H9 (cell line): ENCODE results near the gene OR1K1. TPM values are rescaled to one million over a fixed set of nuclear protein-coding genes. Genes with fewer than 3 reads are reported as not detected.

Experiments used
- DNase-seq: peaks from one replicate; pipeline ENCODE4 v3.0.0-alpha.2; 2017
- H2AFZ ChIP-seq: one replicate; pipeline ENCODE4 v1.6.1; 2013; ENCODE audit warnings: mild to moderate bottlenecking, low read length, control low read depth, moderate library complexity
- H2AK5ac ChIP-seq: 2 replicates; pipeline ENCODE4 v1.6.1; 2013; ENCODE audit warnings: low read length, control low read depth, mixed read lengths; ENCODE audit not compliant: insufficient read length
- H2BK120ac ChIP-seq: one replicate; pipeline ENCODE4 v1.6.1; 2013; ENCODE audit warnings: low read depth, mild to moderate bottlenecking, low read length, control low read depth, inconsistent platforms; ENCODE audit not compliant: poor library complexity, severe bottlenecking
- H2BK12ac ChIP-seq: 2 replicates; pipeline ENCODE4 v1.6.1; 2013; ENCODE audit warnings: low read length, control low read depth, mixed read lengths, low read depth; ENCODE audit not compliant: insufficient read length
- H2BK15ac ChIP-seq: 2 replicates; pipeline ENCODE4 v1.6.1; 2013; ENCODE audit warnings: low read depth, low read length, control low read depth
- H2BK20ac ChIP-seq: one replicate; pipeline ENCODE4 v1.6.1; 2013; ENCODE audit warnings: low read depth, mild to moderate bottlenecking, low read length, control low read depth, inconsistent platforms; ENCODE audit not compliant: poor library complexity, severe bottlenecking
- H2BK5ac ChIP-seq: 2 replicates; pipeline ENCODE4 v1.6.1; 2013; ENCODE audit warnings: low read length, control low read depth, mixed read lengths; ENCODE audit not compliant: insufficient read length
- H3K14ac ChIP-seq: 2 replicates; pipeline ENCODE4 v1.6.1; 2013; ENCODE audit warnings: low read length, control low read depth; ENCODE audit not compliant: insufficient read depth
- H3K18ac ChIP-seq: 2 replicates; pipeline ENCODE4 v1.6.1; 2013; ENCODE audit warnings: low read depth, mild to moderate bottlenecking, mixed read lengths, low read length, control low read depth; ENCODE audit not compliant: insufficient read length
- H3K23ac ChIP-seq: 2 replicates; pipeline ENCODE4 v1.6.1; 2013; ENCODE audit warnings: low read length, control low read depth, mixed read lengths, low read depth; ENCODE audit not compliant: insufficient read length
- H3K23me2 ChIP-seq: 2 replicates; pipeline ENCODE4 v1.6.1; 2013; ENCODE audit warnings: low read depth, mild to moderate bottlenecking, mixed read lengths, low read length, control low read depth; ENCODE audit not compliant: insufficient read length, poor library complexity, severe bottlenecking
- H3K27ac ChIP-seq: 2 replicates; pipeline ENCODE4 v1.5.1; 2013; ENCODE audit warnings: low read length, control low read depth, mixed read lengths, low read depth; ENCODE audit not compliant: insufficient read length
- H3K27me3 ChIP-seq: 2 replicates; pipeline ENCODE4 v1.6.1; 2013; ENCODE audit warnings: low read length, control low read depth, inconsistent platforms; ENCODE audit not compliant: insufficient read depth
- H3K4ac ChIP-seq: 2 replicates; pipeline ENCODE4 v1.6.1; 2013; ENCODE audit warnings: low read depth, mild to moderate bottlenecking, control low read depth, inconsistent platforms, low read length, moderate library complexity
- H3K4me1 ChIP-seq: 2 replicates; pipeline ENCODE4 v1.6.1; 2013; ENCODE audit warnings: low read length, control low read depth, inconsistent platforms; ENCODE audit not compliant: insufficient read depth
- H3K4me2 ChIP-seq: 2 replicates; pipeline ENCODE4 v1.6.1; 2013; ENCODE audit warnings: low read length, control low read depth, mixed read lengths; ENCODE audit not compliant: insufficient read length, insufficient read depth
- H3K56ac ChIP-seq: 2 replicates; pipeline ENCODE4 v1.6.1; 2013; ENCODE audit warnings: low read depth, mild to moderate bottlenecking, mixed read lengths, low read length, control low read depth; ENCODE audit not compliant: insufficient read length
- H3K79me1 ChIP-seq: 2 replicates; pipeline ENCODE4 v1.6.1; 2013; ENCODE audit warnings: low read depth, mild to moderate bottlenecking, moderate library complexity, low read length, control low read depth, inconsistent platforms; ENCODE audit not compliant: insufficient read depth, poor library complexity, severe bottlenecking
- H3K79me2 ChIP-seq: 2 replicates; pipeline ENCODE4 v1.6.1; 2013; ENCODE audit warnings: low read length, control low read depth, inconsistent platforms; ENCODE audit not compliant: insufficient read depth
- H3K9ac ChIP-seq: 2 replicates; pipeline ENCODE4 v1.6.1; 2013; ENCODE audit warnings: low read length, control low read depth, mixed read lengths; ENCODE audit not compliant: insufficient read length; ENCODE audit errors: extremely low read depth
- H3K9me3 ChIP-seq: one replicate; pipeline ENCODE4 v1.6.1; 2013; ENCODE audit warnings: low read depth, low read length, inconsistent platforms; ENCODE audit not compliant: control insufficient read depth
- H3T11ph ChIP-seq: one replicate; pipeline ENCODE4 v1.6.1; 2013; ENCODE audit warnings: mild to moderate bottlenecking, low read length, control low read depth, inconsistent platforms
- H4K20me1 ChIP-seq: one replicate; pipeline ENCODE4 v1.6.1; 2013; ENCODE audit not compliant: control insufficient read depth, insufficient read length, insufficient read depth
- H4K5ac ChIP-seq: 2 replicates; pipeline ENCODE4 v1.6.1; 2013; ENCODE audit warnings: low read depth, mild to moderate bottlenecking, mixed read lengths, low read length, control low read depth; ENCODE audit not compliant: insufficient read length
- H4K8ac ChIP-seq: replicated peaks from 2 replicates; pipeline ENCODE4 v1.6.1; 2013; ENCODE audit warnings: low read length, control low read depth, mixed read lengths, low read depth; ENCODE audit not compliant: insufficient read length
- H4K91ac ChIP-seq: 2 replicates; pipeline ENCODE4 v1.6.1; 2013; ENCODE audit warnings: low read depth, mild to moderate bottlenecking, moderate library complexity, mixed read lengths, low read length, control low read depth; ENCODE audit not compliant: insufficient read length
- H3K27ac Mint-ChIP-seq, 3 experiments: 2 replicates in 2 of 3; 3 replicates in 1 of 3; pipeline ENCODE4 v1.8.0; 2020 to 2021; ENCODE audit warnings: mixed read lengths in 3 of 3, mild to moderate bottlenecking in 1 of 3, moderate library complexity in 1 of 3
- H3K27me3 Mint-ChIP-seq: 2 replicates; pipeline ENCODE4 v1.8.0; 2021; ENCODE audit warnings: low read depth, mild to moderate bottlenecking, moderate library complexity, mixed read lengths
- H3K36me3 Mint-ChIP-seq, 3 experiments: 2 replicates in 2 of 3; 3 replicates in 1 of 3; pipeline ENCODE4 v1.8.0; 2020 to 2021; ENCODE audit warnings: low read depth in 3 of 3, mixed read lengths in 3 of 3; ENCODE audit not compliant: insufficient read depth in 1 of 3
- H3K4me1 Mint-ChIP-seq, 2 experiments: 2 replicates each; pipeline ENCODE4 v1.8.0; 2020; ENCODE audit warnings: mixed read lengths in 2 of 2
- H3K4me3 Mint-ChIP-seq, 2 experiments: 2 replicates in 1 of 2; 3 replicates in 1 of 2; pipeline ENCODE4 v1.8.0; 2020 to 2021; ENCODE audit warnings: mild to moderate bottlenecking in 2 of 2, mixed read lengths in 2 of 2, moderate library complexity in 1 of 2
- H3K9me3 Mint-ChIP-seq, 2 experiments: 2 replicates in 1 of 2; 3 replicates in 1 of 2; pipeline ENCODE4 v1.8.0; 2020; ENCODE audit warnings: mild to moderate bottlenecking in 2 of 2, mixed read lengths in 2 of 2, moderate library complexity in 1 of 2
- CTCF ChIP-seq: fragments of 200-600 bp; sonication (generic); conservative IDR thresholded peaks from 3 replicates; pipeline ENCODE4 v1.8.0; 2021; ENCODE audit warnings: antibody characterized with exemption, mild to moderate bottlenecking
- WGBS: extraction: QIAGEN DNeasy Blood & Tissue Kit; methylation state at CpG from one replicate; pipeline ENCODE4 v1.1.7; 2013; ENCODE audit warnings: missing lambda C conversion rate, low lambda C conversion rate, mixed read lengths; ENCODE audit not compliant: insufficient read length; ENCODE audit errors: extremely low coverage; 5-methylcytosine and 5-hydroxymethylcytosine counted together
- total RNA-seq: library from RNA; stranded (reverse); gene quantifications from 2 replicates; pipeline ENCODE4 v1.2.1, GENCODE V29; 2021

Gene OR1K1
- total RNA-seq, 1 experiment from 2014 or later = not detected

- no peaks in the 10 kb centered on the region for H3K27me3 ChIP-seq
- no peak overlapping the region for H2BK12ac ChIP-seq
- no peaks in the 10 kb centered on the region for H3K4me1 ChIP-seq
- no peak overlapping the region for H3K27ac ChIP-seq
- no peak overlapping the region for H3K23ac ChIP-seq
- H3K27ac Mint-ChIP-seq = no peak overlapping the region
- no peak overlapping the region for H2BK120ac ChIP-seq
- H3K9me3 Mint-ChIP-seq = peaks cover 62 to 86% of the 10 kb centered on the region in 2 experiments
- no peak overlapping the region for H2BK5ac ChIP-seq
- no peaks in the 10 kb centered on the region for H3K79me2 ChIP-seq
- no CpG with 5 or more reads among the region's 8 CpGs for WGBS
- peaks cover 0 to 10% (median 0%) of the 10 kb centered on the region in 3 experiments; a peak in 2 of 7 replicates for H3K36me3 Mint-ChIP-seq
- H3K14ac ChIP-seq = no peak overlapping the region
- H3K79me1 ChIP-seq = no peaks in the 10 kb centered on the region
- H3K23me2 ChIP-seq = no peaks in the 10 kb centered on the region
- no peak overlapping the region for H4K8ac ChIP-seq
- H4K91ac ChIP-seq = no peak overlapping the region
- H3K4me1 Mint-ChIP-seq = no peaks in the 10 kb centered on the region
- no peak for DNase-seq
- no peak overlapping the region for H3K9ac ChIP-seq
- no peak overlapping the region for H3T11ph ChIP-seq
- no peak overlapping the region for H3K18ac ChIP-seq
- H4K20me1 ChIP-seq = no peaks in the 10 kb centered on the region
- TF ChIP-seq CTCF = no peak
- H3K4me3 Mint-ChIP-seq = peak overlapping the region in 1 of 2 experiments; percentile 53; a peak in 1 of 5 replicates
- no peak overlapping the region for H2BK20ac ChIP-seq
- H2AK5ac ChIP-seq = no peak overlapping the region
- no peak overlapping the region for H3K56ac ChIP-seq
- no peak overlapping the region for H2AFZ ChIP-seq
- H4K5ac ChIP-seq = no peak overlapping the region
- no peaks in the 10 kb centered on the region; the same call in 1 of the 2 replicates for H3K27me3 Mint-ChIP-seq
- peaks cover 27% of the 10 kb centered on the region for H3K9me3 ChIP-seq
- no peak overlapping the region for H3K4me2 ChIP-seq
- no peak overlapping the region for H3K4ac ChIP-seq
- no peak overlapping the region for H2BK15ac ChIP-seq
Measured at GRCh38 chr9:122777052-122777451, 22.9 kb upstream of the OR1K1 start.
